ENCODE data around the gene SEC11A.
"Not testable (repeated sequence)": the region's sequence is repeated elsewhere in the genome, so short reads cannot be mapped to it uniquely, and the experiment has no call there.

SEC11A gene

DNA sequence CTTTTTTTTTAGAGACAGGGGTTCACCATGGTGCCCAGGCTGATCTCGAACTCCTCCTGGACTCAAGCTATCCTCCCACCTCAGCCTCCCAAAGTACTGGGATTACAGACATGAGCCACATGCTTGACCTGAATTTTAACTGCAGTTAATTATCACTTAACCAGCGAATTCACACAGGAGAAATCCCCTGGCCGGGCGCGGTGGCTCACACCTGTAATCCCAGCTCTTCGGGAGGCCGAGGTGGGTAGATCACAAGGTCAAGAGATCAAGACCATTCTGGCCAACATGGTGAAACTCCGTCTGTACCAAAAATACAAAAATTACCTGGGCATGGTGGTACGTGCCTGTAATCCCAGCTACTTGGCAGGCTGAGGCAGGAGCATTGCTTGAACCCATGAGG is 74.1 kb downstream of the SEC11A start:
- DNase-seq (ENCODE audit: low spot score), result not testable (repeated sequence)

DNA sequence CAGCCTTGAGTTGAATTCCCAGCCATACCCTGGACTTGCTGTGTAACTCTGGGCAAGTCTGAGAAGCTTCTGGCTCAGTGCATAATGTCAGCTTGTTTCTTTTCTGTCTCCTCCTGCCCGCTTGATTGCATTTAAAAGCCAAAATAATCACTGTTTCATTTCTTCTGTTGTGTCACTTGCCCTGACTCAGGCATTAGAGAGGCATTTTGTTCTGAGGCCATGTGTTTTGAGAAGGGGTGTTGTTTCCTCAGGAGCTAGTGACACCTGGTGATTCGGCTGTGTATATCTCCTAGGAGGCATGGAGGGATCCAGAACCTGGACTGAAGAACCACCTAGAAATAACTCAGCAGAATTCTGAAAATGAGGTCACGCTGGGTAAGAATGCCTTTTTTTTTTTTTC is 77.8 kb downstream of the SEC11A start:
- peak; percentile 21 for DNase-seq (ENCODE audit: low spot score)

DNA sequence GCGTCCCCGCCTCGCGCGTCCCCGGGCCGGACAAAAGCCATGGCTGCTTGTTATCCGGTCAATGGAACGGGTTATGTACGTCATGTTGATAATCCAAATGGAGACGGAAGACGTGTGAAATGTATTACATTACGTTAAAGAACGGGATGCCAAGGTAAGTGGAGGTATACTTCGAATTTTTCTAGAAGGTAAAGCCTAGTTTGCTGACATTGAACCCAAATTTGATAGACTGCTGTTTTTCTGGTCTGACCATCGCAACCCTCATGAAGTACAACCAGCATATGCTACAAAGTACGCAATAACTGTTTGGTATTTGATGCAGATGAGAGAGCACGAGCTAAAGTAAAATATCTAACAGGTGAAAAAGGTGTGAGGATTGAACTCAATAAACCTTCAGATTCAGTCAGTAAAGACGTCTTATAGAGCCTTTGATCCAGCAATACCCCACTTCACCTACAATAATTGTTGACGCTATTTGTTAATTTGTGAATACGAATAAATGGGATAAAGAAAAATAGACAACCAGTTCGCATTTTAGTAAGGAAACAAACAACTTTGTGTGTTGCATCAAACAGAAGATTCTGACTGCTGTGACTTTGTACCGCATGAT is 81.6 kb downstream of the SEC11A start:
- no peak for DNase-seq (ENCODE audit: low spot score)

GRCh38 chr15:84633311-84634227 is 82.4 kb downstream of the SEC11A start:
- DNase-seq (ENCODE audit: low spot score), result peak; percentile 63

GRCh38 chr15:84631706-84632272 is 84.2 kb downstream of the SEC11A start:
- no peak for DNase-seq (ENCODE audit: low spot score)

GRCh38 chr15:84629033-84629432 is 86.9 kb downstream of the SEC11A start:
- DNase-seq (ENCODE audit: low spot score), result no peak

- DNase-seq (ENCODE audit: low spot score), result no peak
Measured at GRCh38 chr15:84625123-84625522, 90.8 kb downstream of the SEC11A start.

DNA sequence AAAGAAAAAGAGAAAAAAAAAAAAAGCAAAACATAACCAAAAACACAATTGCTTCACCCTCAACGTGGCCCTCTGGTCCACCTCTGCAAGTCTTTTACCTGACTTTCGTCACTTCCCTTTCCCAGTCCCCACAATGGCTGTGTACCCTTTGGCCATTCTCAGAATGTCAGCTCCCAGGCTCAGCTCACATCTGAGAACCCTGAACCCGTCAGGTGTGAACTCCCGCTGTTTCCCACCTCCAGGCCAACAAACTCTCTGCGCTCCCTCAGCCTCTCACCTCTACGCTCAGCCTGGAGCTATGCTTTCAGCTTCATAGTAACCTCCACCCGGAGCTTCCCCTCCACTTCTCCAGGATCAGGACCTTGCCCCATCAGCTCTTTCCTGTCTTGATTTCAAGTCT is 91.6 kb downstream of the SEC11A start:
- no peak for DNase-seq (ENCODE audit: low spot score)

- DNase-seq (ENCODE audit: low spot score), result no peak
Measured at GRCh38 chr15:84621358-84621979, 94.5 kb downstream of the SEC11A start.

DNA sequence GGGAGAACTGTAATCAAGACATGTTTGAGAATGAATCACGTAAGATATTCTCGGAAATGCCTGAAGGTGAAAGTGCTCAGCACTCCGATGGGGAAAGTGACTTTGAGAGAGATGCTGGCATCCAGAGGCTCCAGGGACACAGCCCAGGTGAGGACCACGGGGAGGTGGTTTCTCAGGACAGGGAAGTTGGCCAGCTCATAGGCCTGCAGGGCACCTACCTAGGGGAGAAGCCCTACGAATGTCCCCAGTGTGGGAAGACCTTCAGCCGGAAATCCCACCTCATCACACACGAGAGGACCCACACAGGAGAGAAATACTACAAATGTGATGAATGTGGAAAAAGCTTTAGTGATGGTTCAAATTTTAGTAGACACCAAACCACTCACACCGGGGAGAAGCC is 95.3 kb downstream of the SEC11A start:
- no peak for DNase-seq (ENCODE audit: low spot score)
